Type B pancreatic cell (in vitro differentiated cells): ENCODE data around the gene SRRM5. TPM values are rescaled to one million over a fixed set of nuclear protein-coding genes. Genes with fewer than 3 reads are reported as not detected.

ENCODE experiments used
- DNase-seq: peaks from one replicate; pipeline ENCODE4 v3.0.0; 2021; ENCODE audit warnings: mixed read lengths; ENCODE audit not compliant: unreplicated experiment; ENCODE audit errors: extremely low spot score
- H3K27ac Mint-ChIP-seq: 2 replicates; pipeline ENCODE4 v1.8.0; 2021; ENCODE audit warnings: mild to moderate bottlenecking, mixed read lengths
- H3K27me3 Mint-ChIP-seq: 2 replicates; pipeline ENCODE4 v1.8.0; 2021; ENCODE audit warnings: mixed read lengths
- H3K36me3 Mint-ChIP-seq: 2 replicates; pipeline ENCODE4 v1.8.0; 2021; ENCODE audit warnings: mixed read lengths
- H3K4me1 Mint-ChIP-seq: one replicate; pipeline ENCODE4 v1.8.0; 2021; ENCODE audit warnings: mixed read lengths; ENCODE audit not compliant: unreplicated experiment
- H3K4me3 Mint-ChIP-seq: 2 replicates; pipeline ENCODE4 v1.8.0; 2021; ENCODE audit warnings: mild to moderate bottlenecking, mixed read lengths
- H3K9me3 Mint-ChIP-seq: 2 replicates; pipeline ENCODE4 v1.8.0; 2021; ENCODE audit warnings: mixed read lengths
- total RNA-seq: library from RNA; stranded (reverse); gene quantifications from 2 replicates; pipeline ENCODE4 v1.2.1, GENCODE V29; 2021; ENCODE audit warnings: low replicate concordance
- TF ChIP-seq, protein P1 (sequence below): fragments of 200-600 bp; sonication (generic); conservative IDR thresholded peaks from 2 replicates; pipeline ENCODE4 v1.5.0; 2021; ENCODE audit warnings: antibody characterized with exemption, mild to moderate bottlenecking

SRRM5 gene
- total RNA-seq, 1 donor from 2014 or later, result 0.56 TPM

DNA sequence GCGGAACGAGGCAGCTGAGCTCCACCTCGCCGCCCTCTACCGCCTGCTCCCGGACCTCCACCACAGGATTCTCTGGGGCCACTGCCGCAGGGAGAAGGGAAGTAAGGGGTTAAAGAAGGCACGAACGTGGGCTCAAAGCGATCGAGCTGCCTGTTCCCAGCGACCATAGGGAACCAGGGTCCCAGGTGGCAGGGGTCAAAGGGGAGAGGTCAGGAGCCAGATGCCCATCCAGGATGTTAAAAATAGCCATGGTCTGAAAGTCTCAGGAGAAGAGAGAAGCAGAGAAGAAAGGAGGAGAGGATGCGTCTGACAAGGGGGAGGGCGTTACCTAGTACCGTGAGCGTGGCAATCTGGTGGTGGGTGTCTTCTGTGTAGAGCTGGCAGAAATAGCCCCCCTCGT, 14.9 kb downstream of the SRRM5 start:
- Mint-ChIP-seq H3K27ac (no peak overlapping the region), H3K9me3 (no peaks in the 10 kb centered on the region), H3K27me3 (no peaks in the 10 kb centered on the region), H3K4me3 (no peak overlapping the region), H3K36me3 (peaks cover 15% of the 10 kb centered on the region), H3K4me1 (no peaks in the 10 kb centered on the region)
- DNase-seq, result no peak
- TF ChIP-seq, protein P1, sequence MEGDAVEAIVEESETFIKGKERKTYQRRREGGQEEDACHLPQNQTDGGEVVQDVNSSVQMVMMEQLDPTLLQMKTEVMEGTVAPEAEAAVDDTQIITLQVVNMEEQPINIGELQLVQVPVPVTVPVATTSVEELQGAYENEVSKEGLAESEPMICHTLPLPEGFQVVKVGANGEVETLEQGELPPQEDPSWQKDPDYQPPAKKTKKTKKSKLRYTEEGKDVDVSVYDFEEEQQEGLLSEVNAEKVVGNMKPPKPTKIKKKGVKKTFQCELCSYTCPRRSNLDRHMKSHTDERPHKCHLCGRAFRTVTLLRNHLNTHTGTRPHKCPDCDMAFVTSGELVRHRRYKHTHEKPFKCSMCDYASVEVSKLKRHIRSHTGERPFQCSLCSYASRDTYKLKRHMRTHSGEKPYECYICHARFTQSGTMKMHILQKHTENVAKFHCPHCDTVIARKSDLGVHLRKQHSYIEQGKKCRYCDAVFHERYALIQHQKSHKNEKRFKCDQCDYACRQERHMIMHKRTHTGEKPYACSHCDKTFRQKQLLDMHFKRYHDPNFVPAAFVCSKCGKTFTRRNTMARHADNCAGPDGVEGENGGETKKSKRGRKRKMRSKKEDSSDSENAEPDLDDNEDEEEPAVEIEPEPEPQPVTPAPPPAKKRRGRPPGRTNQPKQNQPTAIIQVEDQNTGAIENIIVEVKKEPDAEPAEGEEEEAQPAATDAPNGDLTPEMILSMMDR, result no peak

DNA sequence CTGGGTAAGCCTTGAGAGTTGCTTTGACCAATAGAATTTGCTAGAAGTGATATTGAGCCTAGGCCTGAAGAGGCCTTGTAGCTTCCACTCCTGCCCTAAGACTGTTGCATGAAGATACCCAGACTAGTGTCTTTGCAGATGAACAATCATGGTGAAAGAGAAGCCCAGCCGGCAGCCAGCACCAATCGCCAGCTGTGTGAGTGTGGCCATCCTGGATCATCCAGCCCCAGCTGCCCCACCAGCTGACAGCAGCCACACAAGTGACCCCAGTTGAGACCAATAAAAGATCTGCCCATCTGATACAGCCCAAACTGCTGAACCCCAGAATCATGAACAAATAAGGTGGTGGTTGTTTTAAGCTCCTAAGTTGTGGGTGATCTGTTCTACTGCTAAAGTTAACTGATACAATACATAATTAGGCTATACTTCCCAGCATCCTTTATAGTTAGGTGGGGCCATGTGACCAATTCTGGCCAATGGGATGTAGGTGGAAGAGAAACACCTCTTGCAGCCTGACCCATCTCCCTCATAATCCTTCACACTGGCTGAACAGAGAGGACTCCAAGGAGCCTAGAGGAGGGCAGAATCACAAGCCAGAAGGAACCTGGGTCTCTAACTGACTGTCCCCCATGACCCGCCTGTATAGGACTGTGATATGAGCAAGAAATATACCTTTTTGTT, 16.9 kb downstream of the SRRM5 start:
- no peaks in the 10 kb centered on the region for H3K27me3 Mint-ChIP-seq
- peaks cover 12% of the 10 kb centered on the region for H3K36me3 Mint-ChIP-seq
- H3K4me1 Mint-ChIP-seq, result no peaks in the 10 kb centered on the region
- TF ChIP-seq, protein P1, result no peak
- H3K4me3 Mint-ChIP-seq, result no peak overlapping the region
- DNase-seq, result no peak
- H3K9me3 Mint-ChIP-seq, result no peaks in the 10 kb centered on the region
- H3K27ac Mint-ChIP-seq, result no peak overlapping the region

DNA sequence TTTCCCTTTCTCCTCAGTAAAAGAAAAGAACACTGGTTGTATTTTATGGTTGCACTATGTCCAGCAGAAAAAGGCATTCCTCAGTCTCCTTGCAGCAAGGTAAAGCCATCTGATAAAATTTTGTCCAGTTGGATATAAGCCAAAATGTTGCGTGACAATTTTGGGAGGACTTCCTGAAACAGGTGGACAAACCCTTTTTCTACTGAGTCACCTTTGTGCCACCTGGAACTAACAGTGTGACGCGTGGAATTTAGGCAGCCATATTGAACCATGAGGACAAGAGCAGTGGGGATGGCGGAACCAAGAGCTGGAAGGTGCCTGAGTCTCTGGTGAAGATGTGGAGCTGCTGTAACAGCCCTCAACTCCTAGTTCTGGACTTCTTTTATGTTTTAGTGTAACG, 19.6 kb downstream of the SRRM5 start:
- peaks cover 4% of the 10 kb centered on the region for H3K4me1 Mint-ChIP-seq

DNA sequence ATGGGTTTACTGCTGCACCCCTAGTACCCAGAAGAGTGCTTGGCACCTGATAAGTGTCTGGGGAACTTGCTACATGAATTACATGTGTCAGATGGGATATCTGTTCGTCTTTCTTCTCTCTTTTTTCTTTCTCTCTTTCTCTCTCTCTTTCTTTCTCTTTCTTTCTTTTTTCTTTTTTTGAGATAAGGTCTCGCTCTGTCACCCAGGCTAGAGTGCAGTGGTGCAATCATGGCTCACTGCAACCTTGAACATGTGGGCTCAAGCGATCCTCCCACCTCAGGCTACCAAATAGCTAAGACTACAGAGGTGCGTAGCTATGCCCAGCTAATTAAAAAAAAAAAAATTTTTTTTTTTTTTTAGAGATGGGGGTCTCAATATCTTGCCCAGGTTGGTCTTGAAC, 21.6 kb downstream of the SRRM5 start:
- H3K4me1 Mint-ChIP-seq, result peaks cover 10% of the 10 kb centered on the region
- no peak overlapping the region for H3K4me3 Mint-ChIP-seq
- H3K36me3 Mint-ChIP-seq, result no peaks in the 10 kb centered on the region
- H3K27ac Mint-ChIP-seq, result no peak overlapping the region
- no peak for DNase-seq
- no peaks in the 10 kb centered on the region for H3K27me3 Mint-ChIP-seq
- TF ChIP-seq, protein P1, result no peak
- H3K9me3 Mint-ChIP-seq, result no peaks in the 10 kb centered on the region

More for the DNA sequence above, 19.6 kb downstream of the SRRM5 start:
- no peak overlapping the region for H3K4me3 Mint-ChIP-seq
- H3K36me3 Mint-ChIP-seq, result peaks cover 3% of the 10 kb centered on the region
- no peaks in the 10 kb centered on the region for H3K27me3 Mint-ChIP-seq
- DNase-seq, result no peak
- TF ChIP-seq, protein P1, result no peak
- H3K27ac Mint-ChIP-seq, result no peak overlapping the region
- no peaks in the 10 kb centered on the region for H3K9me3 Mint-ChIP-seq

DNA sequence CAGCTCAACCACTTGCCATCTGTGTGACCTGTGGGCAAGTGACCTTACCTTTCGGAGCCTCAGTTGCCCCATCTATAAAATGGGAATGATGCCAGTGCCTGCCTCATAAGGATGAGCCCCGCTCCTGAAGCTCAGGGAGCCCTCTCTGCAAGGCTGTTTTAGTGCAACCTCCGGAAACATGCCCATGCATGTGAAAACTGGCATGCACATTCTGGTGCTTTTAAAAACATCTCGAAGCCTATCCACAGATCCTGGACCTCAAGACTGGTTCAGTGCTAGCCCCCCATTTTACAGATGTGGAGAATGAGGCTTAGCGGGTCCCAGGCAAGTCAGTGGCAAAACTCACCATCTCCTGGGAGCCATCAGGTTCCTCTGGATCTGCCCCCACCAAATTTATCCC, 22.2 kb downstream of the SRRM5 start:
- no peaks in the 10 kb centered on the region for H3K36me3 Mint-ChIP-seq
- H3K4me3 Mint-ChIP-seq, result no peak overlapping the region
- TF ChIP-seq, protein P1, result no peak
- no peak overlapping the region for H3K27ac Mint-ChIP-seq
- DNase-seq, result no peak
- peaks cover 15% of the 10 kb centered on the region for H3K4me1 Mint-ChIP-seq
- H3K9me3 Mint-ChIP-seq, result no peaks in the 10 kb centered on the region
- H3K27me3 Mint-ChIP-seq, result peaks cover 5% of the 10 kb centered on the region
